ENCODE measurements around the gene TMX4. TPM values are rescaled to one million over a fixed set of nuclear protein-coding genes. Genes with fewer than 3 reads are reported as not detected.
A peak's percentile ranks its signal among the peaks of the same experiment; 100 is the strongest.

TMX4 gene
- total and polyA plus RNA-seq, 12 donors: 26.7 to 169 (median 115) TPM

GRCh38 chr20:7977709-7978108 lies 41.9 kb downstream of the TMX4 start:
- no peak for ATAC-seq
- WGBS, 2 donors: 94 to 96% methylated on average over 5 of the region's 5 CpGs

GRCh38 chr20:7975851-7976414 lies 43.6 kb downstream of the TMX4 start:
- H3K36me3 ChIP-seq: peaks cover 0 to 37% (median 7%) of the 10 kb centered on the region in 9 donors
- intact Hi-C loops (cut with DNase I): no loop called here
- peak in 1 of 8 donors; percentile 30 for ATAC-seq
- peaks cover 0 to 4% (median 0%) of the 10 kb centered on the region in 7 donors for H3K27me3 ChIP-seq
- H3K9me3 ChIP-seq: no peaks in the 10 kb centered on the region
- 72 to 74% methylated on average over 9 of the region's 9 CpGs for WGBS, 2 donors
- H3K4me1 ChIP-seq: no peaks in the 10 kb centered on the region
- H3K4me3 ChIP-seq: no peak overlapping the region
- no peak for DNase-seq
- TF ChIP-seq, protein P1, sequence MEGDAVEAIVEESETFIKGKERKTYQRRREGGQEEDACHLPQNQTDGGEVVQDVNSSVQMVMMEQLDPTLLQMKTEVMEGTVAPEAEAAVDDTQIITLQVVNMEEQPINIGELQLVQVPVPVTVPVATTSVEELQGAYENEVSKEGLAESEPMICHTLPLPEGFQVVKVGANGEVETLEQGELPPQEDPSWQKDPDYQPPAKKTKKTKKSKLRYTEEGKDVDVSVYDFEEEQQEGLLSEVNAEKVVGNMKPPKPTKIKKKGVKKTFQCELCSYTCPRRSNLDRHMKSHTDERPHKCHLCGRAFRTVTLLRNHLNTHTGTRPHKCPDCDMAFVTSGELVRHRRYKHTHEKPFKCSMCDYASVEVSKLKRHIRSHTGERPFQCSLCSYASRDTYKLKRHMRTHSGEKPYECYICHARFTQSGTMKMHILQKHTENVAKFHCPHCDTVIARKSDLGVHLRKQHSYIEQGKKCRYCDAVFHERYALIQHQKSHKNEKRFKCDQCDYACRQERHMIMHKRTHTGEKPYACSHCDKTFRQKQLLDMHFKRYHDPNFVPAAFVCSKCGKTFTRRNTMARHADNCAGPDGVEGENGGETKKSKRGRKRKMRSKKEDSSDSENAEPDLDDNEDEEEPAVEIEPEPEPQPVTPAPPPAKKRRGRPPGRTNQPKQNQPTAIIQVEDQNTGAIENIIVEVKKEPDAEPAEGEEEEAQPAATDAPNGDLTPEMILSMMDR (IDR thresholded peaks at IDR 0.05): no peak
- H3K27ac ChIP-seq: no peak overlapping the region

More at GRCh38 chr20:7977709-7978108, 41.9 kb downstream of the TMX4 start:
- no peaks in the 10 kb centered on the region for H3K4me1 ChIP-seq
- no peaks in the 10 kb centered on the region for H3K27me3 ChIP-seq
- H3K4me3 ChIP-seq: no peak overlapping the region
- H3K27ac ChIP-seq: no peak overlapping the region
- intact Hi-C loops (cut with DNase I): no loop called here
- peaks cover 0 to 55% (median 21%) of the 10 kb centered on the region in 9 donors for H3K36me3 ChIP-seq
- no peak for DNase-seq
- TF ChIP-seq, protein P1 (IDR thresholded peaks at IDR 0.05): no peak
- no peaks in the 10 kb centered on the region for H3K9me3 ChIP-seq

DNA sequence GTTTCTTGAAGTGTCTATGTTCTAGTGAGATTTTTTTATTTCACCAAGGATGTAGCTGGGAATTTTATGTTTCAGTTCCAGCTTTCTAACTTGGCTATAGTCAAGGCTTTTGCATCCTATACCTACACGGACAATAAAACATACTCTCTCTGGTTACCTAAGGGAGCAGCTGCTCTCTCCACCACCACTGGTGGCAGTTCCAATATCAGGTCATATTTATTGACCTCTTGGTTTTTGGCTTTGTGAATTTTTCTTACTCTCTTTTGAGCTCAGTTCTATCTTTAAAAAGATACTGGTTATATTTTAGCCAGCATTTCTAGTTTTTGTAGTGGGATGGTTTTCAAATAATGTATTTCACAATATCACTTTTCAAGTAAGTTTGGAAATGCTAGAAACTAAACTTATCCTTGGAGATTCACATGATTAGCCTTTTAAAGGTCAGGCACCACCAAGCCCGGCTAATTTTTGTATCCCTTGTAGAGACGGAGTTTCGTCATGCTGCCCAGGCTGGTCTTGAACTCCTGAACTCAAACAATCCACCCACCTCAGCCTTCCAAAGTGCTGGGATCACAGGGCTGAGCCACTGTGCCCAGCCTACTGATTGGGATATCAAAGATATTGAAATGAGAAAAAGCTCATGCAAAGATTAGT lies 44.7 kb downstream of the TMX4 start:
- Histone ChIP-seq H3K9me3 (no peaks in the 10 kb centered on the region), H3K4me3 (no peak overlapping the region), H3K27me3 (peaks cover 0 to 4% (median 0%) of the 10 kb centered on the region in 7 donors), H3K36me3 (peaks cover 0 to 27% (median 3%) of the 10 kb centered on the region in 9 donors), H3K4me1 (no peaks in the 10 kb centered on the region), H3K27ac (no peak overlapping the region)
- intact Hi-C loops (cut with DNase I): no loop called here
- no peak for DNase-seq
- TF ChIP-seq, protein P1 (IDR thresholded peaks at IDR 0.05): no peak
- WGBS, 2 donors: 90 to 93% methylated on average over 4 of the region's 4 CpGs
- ATAC-seq: no peak

GRCh38 chr20:7971536-7972280 lies 47.9 kb downstream of the TMX4 start:
- peaks cover 0 to under 1% (median 0%) of the 10 kb centered on the region in 9 donors for H3K36me3 ChIP-seq
- H3K27me3 ChIP-seq: peaks cover 0 to 4% (median 0%) of the 10 kb centered on the region in 7 donors
- TF ChIP-seq, protein P1 (IDR thresholded peaks at IDR 0.05): no peak
- H3K9me3 ChIP-seq: no peaks in the 10 kb centered on the region
- no peak overlapping the region for H3K27ac ChIP-seq
- ATAC-seq (no peak), DNase-seq (no peak)
- H3K4me1 ChIP-seq: no peaks in the 10 kb centered on the region
- H3K4me3 ChIP-seq: no peak overlapping the region
- 87 to 95% methylated on average over 2 of the region's 2 CpGs for WGBS, 2 donors
- intact Hi-C loops (cut with DNase I): no loop called here
